Testis (tissue), 3 donors: ENCODE measurements around the gene FARS2. TPM values are rescaled to one million over a fixed set of nuclear protein-coding genes. Genes with fewer than 3 reads are reported as not detected.

ENCODE experiments used
- DNase-seq: peaks from one replicate; pipeline ENCODE4 v3.0.0-alpha.2; 2019
- H3K27ac ChIP-seq, 2 donors: fragments of 200-600 bp; sonication (generic); one replicate each; pipeline ENCODE4 v1.5.1; 2019
- H3K27me3 ChIP-seq: fragments of 200-600 bp; sonication (generic); one replicate; pipeline ENCODE4 v1.5.1; 2019
- H3K36me3 ChIP-seq: fragments of 200-600 bp; sonication (generic); one replicate; pipeline ENCODE4 v1.5.1; 2017; ENCODE audit warnings: low read depth; ENCODE audit errors: missing control alignments
- H3K4me1 ChIP-seq: fragments of 200-600 bp; sonication (generic); one replicate; pipeline ENCODE4 v1.5.1; 2019
- H3K4me3 ChIP-seq, 2 donors: fragments of 200-600 bp; sonication (generic); one replicate each; pipeline ENCODE4 v1.5.1; 2017 to 2019
- H3K9me3 ChIP-seq: fragments of 200-600 bp; sonication (generic); one replicate; pipeline ENCODE4 v1.5.1; 2017
- POLR2A ChIP-seq: fragments of 450-650 bp; IDR thresholded peaks from one replicate; pipeline ENCODE4 v1.6.1; 2017; ENCODE audit warnings: antibody characterized with exemption, mild to moderate bottlenecking, moderate library complexity
- WGBS, 2 donors: methylation state at CpG; one replicate each; pipeline ENCODE4 v1.1.5; 2018; 5-methylcytosine and 5-hydroxymethylcytosine counted together
- intact Hi-C: fragments of 100-400 bp; cut with DNase I; formaldehyde crosslinking; loops from one replicate; pipeline ENCODE4 v1.15.1; 2023; ENCODE audit warnings: low total_unique reads
- polyA plus RNA-seq: library from polyadenylated mRNA; stranded (reverse); fragments of 350-450 nt; fragmentation: Illumina TruSeq; extraction: RNeasy Lipid Tissue Mini Kit (QIAGEN cat#74804); gene quantifications from one replicate; pipeline ENCODE4 v1.2.3, GENCODE V29; 2014; ENCODE audit warnings: low read depth, low replicate concordance; ENCODE audit not compliant: insufficient read depth
- total RNA-seq, 2 donors: library from RNA; depleted of rRNA; stranded (reverse); fragments of >200 nt; gene quantifications; one replicate each; pipeline ENCODE4 v1.2.3, GENCODE V29; 2016
- TF ChIP-seq, protein P1 (sequence below), 3 experiments: fragments of 450-650 bp in 2 of 3; fragments of 200-600 bp in 1 of 3; sonication (generic) in 1 of 3; IDR thresholded peaks; one replicate each; pipeline ENCODE4 v1.5.1; 2016 to 2019; ENCODE audit warnings: antibody characterized with exemption in 3 of 3, mild to moderate bottlenecking in 2 of 3, moderate library complexity in 1 of 3

FARS2 gene
- total and polyA plus RNA-seq, 3 donors from 2014 or later = 15.4 to 26.8 (median 22.1) TPM

GRCh38 chr6:5778906-5779305 is 517.6 kb downstream of the FARS2 start:
- Histone ChIP-seq H3K27me3 (no peaks in the 10 kb centered on the region), H3K4me1 (no peaks in the 10 kb centered on the region), H3K36me3 (no peaks in the 10 kb centered on the region), H3K9me3 (no peaks in the 10 kb centered on the region), H3K27ac (no peak overlapping the region), H3K4me3 (no peak overlapping the region)
- no peak for TF ChIP-seq POLR2A
- TF ChIP-seq, protein P1, sequence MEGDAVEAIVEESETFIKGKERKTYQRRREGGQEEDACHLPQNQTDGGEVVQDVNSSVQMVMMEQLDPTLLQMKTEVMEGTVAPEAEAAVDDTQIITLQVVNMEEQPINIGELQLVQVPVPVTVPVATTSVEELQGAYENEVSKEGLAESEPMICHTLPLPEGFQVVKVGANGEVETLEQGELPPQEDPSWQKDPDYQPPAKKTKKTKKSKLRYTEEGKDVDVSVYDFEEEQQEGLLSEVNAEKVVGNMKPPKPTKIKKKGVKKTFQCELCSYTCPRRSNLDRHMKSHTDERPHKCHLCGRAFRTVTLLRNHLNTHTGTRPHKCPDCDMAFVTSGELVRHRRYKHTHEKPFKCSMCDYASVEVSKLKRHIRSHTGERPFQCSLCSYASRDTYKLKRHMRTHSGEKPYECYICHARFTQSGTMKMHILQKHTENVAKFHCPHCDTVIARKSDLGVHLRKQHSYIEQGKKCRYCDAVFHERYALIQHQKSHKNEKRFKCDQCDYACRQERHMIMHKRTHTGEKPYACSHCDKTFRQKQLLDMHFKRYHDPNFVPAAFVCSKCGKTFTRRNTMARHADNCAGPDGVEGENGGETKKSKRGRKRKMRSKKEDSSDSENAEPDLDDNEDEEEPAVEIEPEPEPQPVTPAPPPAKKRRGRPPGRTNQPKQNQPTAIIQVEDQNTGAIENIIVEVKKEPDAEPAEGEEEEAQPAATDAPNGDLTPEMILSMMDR (IDR thresholded peaks at IDR 0.05) = no peak
- intact Hi-C loops = no loop called here
- 92 to 93% methylated on average over 7 of the region's 7 CpGs for WGBS, 2 donors
- no peak for DNase-seq

GRCh38 chr6:5781019-5781418 is 519.7 kb downstream of the FARS2 start:
- TF ChIP-seq POLR2A = no peak
- TF ChIP-seq, protein P1 (IDR thresholded peaks at IDR 0.05) = no peak
- intact Hi-C loops = no loop called here
- H3K27me3 ChIP-seq = no peaks in the 10 kb centered on the region
- DNase-seq = no peak
- H3K9me3 ChIP-seq = no peaks in the 10 kb centered on the region
- no peak overlapping the region for H3K4me3 ChIP-seq
- H3K27ac ChIP-seq = no peak overlapping the region
- no peaks in the 10 kb centered on the region for H3K4me1 ChIP-seq
- WGBS, 2 donors = 98 to 100% methylated on average over 4 to 6 of the region's 6 CpGs
- no peaks in the 10 kb centered on the region for H3K36me3 ChIP-seq

GRCh38 chr6:5781966-5782556 is 520.7 kb downstream of the FARS2 start:
- no peak overlapping the region for H3K4me3 ChIP-seq
- no peak for DNase-seq
- no peak overlapping the region for H3K27ac ChIP-seq
- H3K9me3 ChIP-seq = no peaks in the 10 kb centered on the region
- no peaks in the 10 kb centered on the region for H3K27me3 ChIP-seq
- no peak for TF ChIP-seq POLR2A
- TF ChIP-seq, protein P1 (IDR thresholded peaks at IDR 0.05) = no peak
- no peaks in the 10 kb centered on the region for H3K36me3 ChIP-seq
- WGBS, 2 donors = 88 to 90% methylated on average over 11 to 17 of the region's 17 CpGs
- no peaks in the 10 kb centered on the region for H3K4me1 ChIP-seq
- intact Hi-C loops = no loop called here

DNA sequence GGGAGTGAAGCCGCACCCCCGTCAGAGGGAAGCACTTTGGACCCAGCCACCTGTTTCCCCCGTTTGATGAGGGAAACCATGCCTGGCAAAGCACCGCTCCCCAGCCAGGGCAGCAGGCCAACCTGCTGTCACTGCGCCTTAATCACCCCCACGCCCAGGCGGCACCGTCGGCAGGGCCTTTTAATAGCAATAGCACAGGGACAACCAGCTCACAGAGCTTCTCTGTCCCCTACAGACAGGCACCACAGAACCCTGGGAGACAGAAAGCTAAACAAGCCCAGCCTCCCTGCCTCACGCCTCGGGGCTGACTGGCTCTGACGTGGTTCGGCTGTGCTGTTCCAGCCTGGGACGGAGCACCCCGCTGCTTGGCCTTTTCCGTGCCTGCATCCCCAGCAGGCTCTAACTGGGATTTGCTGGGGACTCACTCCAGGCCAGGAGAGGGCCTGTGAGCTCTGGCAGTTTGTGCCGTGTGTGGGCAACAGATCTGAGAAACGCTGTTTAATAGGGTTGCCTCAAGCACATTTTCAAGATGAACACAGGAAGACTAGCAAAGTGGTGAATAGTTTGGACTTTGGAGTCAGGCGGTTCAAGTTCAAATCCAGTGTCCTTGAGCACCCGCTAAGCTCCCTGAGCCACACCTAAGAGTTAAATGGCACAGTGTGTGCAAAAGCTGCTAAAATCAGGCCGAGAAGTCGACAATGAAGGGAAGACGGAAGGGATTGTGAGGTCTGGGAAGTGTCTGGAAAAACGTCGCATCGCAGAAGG is 521.7 kb downstream of the FARS2 start:
- Histone ChIP-seq H3K27ac (no peak overlapping the region), H3K9me3 (no peaks in the 10 kb centered on the region), H3K4me3 (no peak overlapping the region), H3K27me3 (no peaks in the 10 kb centered on the region), H3K36me3 (no peaks in the 10 kb centered on the region), H3K4me1 (no peaks in the 10 kb centered on the region)
- TF ChIP-seq POLR2A = no peak
- TF ChIP-seq, protein P1 (IDR thresholded peaks at IDR 0.05) = no peak
- no peak for DNase-seq
- intact Hi-C loops = no loop called here
- 79% methylated on average over 15 to 26 of the region's 26 CpGs for WGBS, 2 donors
